KOPT-K1 (cell line): ENCODE measurements around the gene GRIN3B.
"Not testable (repeated sequence)": the region's sequence is repeated elsewhere in the genome, so short reads cannot be mapped to it uniquely, and the experiment has no call there.

Experiments used
- H3K27ac ChIP-seq: fragments of 200-600 bp; sonication (generic); 2 replicates; pipeline ENCODE4 v1.5.1; 2016; ENCODE audit warnings: antibody characterized with exemption, mild to moderate bottlenecking, low read depth, low read length; ENCODE audit not compliant: poor library complexity, severe bottlenecking
- H3K36me3 ChIP-seq: fragments of 200-600 bp; sonication (generic); 2 replicates; pipeline ENCODE4 v1.5.1; 2017; ENCODE audit warnings: antibody characterized with exemption, mild to moderate bottlenecking, low read length, moderate library complexity; ENCODE audit not compliant: insufficient read depth
- H3K9me3 ChIP-seq: fragments of 200-600 bp; sonication (generic); 2 replicates; pipeline ENCODE4 v1.5.1; 2017; ENCODE audit warnings: antibody characterized with exemption, low read length, mild to moderate bottlenecking; ENCODE audit not compliant: insufficient read depth, poor library complexity, severe bottlenecking

The GRIN3B gene, protein sequence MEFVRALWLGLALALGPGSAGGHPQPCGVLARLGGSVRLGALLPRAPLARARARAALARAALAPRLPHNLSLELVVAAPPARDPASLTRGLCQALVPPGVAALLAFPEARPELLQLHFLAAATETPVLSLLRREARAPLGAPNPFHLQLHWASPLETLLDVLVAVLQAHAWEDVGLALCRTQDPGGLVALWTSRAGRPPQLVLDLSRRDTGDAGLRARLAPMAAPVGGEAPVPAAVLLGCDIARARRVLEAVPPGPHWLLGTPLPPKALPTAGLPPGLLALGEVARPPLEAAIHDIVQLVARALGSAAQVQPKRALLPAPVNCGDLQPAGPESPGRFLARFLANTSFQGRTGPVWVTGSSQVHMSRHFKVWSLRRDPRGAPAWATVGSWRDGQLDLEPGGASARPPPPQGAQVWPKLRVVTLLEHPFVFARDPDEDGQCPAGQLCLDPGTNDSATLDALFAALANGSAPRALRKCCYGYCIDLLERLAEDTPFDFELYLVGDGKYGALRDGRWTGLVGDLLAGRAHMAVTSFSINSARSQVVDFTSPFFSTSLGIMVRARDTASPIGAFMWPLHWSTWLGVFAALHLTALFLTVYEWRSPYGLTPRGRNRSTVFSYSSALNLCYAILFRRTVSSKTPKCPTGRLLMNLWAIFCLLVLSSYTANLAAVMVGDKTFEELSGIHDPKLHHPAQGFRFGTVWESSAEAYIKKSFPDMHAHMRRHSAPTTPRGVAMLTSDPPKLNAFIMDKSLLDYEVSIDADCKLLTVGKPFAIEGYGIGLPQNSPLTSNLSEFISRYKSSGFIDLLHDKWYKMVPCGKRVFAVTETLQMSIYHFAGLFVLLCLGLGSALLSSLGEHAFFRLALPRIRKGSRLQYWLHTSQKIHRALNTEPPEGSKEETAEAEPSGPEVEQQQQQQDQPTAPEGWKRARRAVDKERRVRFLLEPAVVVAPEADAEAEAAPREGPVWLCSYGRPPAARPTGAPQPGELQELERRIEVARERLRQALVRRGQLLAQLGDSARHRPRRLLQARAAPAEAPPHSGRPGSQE

DNA sequence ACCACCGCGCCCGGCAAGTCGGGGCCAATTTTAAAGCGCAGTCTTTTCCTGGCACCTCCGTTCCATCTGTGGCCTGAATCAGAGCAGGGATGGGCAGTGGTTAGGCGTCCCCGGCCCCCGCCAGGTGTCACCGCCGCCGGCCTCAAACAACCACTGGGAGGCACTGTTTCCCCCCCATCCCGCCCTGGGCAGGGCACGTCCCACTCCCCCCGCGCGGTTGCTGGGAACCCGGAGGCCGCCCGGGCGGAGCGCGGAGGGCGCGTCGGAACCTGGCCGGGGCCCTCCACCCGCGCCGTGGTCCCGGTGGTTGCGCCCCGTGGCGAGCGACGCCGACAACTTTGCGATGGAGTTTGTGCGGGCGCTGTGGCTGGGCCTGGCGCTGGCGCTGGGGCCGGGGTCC, at the start of gene GRIN3B:
Gene GRIN3B (plus strand): TSS at position 325 of the 400 bp plus-strand sequence. CDS start 19 bp downstream, at position 344.
- H3K9me3 ChIP-seq: no peaks in the 10 kb centered on the region
- H3K27ac ChIP-seq: no peak within 1 kb of the TSS
- H3K36me3 ChIP-seq: no peaks in the 10 kb centered on the region

DNA sequence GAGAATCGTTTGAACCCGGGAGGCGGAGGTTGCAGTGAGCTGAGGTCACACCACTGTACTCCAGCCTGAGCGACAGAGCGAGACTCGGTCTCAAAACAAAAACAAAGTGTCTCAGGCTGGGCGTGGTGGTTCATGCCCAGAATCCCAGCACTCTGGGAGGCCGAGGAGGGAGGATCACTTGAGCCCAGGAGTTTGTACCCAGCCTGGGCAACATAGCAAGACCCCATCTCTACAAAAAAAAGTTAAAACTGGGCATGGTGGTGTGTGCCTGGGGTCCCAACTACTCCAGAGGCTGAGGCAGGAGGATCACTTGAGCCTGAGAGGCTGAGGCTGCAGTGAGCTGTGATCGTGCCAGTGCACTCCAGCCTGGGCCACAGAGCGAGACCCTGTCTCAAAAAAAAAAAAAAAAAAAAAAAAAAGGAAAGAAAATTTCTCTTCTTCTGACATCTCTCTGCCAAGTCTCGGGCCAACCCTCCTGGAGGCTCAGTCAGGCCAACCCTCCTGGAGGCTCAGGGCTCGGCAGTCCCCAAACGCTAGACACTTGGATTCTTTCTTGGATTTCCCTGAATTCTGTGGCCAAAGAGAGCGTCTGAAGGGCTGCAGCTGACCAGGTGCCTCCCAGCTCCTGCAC, 48.1 kb upstream of the GRIN3B start:
- peak overlapping the region; percentile 58 for H3K27ac ChIP-seq

DNA sequence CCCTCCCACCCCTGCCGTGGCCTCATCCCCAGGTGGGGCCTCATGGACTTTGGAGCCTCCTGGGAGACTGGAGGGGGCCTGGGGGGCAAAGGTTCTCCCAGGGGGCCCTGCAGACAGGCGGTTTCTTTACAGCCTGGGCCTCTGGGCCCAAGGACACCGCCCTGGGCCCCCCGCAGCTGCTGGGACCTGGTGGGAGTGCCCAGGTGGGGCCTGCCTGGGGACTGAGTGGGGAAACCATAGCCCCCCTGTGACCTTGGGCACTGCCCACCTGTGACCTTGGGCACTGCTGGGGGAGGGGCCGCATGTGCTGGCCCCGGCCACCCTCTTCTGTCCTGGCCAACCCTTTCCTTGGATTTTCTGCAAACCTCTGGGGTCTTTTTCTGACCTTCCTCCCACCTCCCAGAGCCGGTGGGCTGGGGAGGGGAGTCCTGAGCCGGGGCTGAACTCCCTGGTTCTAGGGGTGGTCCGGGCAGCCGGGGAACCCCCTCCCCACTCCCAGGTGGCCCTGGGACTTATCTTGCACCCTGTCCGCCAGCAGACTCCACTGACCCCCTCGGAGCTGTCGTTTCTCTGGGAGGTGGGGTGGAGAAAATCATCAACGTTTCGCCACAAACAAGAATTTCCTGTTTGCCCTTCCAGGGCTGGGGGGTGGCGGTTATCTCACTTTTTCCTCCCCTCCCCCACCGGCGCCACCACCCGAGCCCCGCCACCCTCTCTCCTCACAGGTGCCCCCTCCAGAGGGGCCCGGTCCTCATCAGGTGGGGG, 47.4 kb upstream of the GRIN3B start:
- Histone ChIP-seq H3K9me3 (no peaks in the 10 kb centered on the region), H3K36me3 (no peaks in the 10 kb centered on the region), H3K27ac (peak overlapping the region; percentile 58)

More for the DNA sequence above, 48.1 kb upstream of the GRIN3B start:
- H3K36me3 ChIP-seq: no peaks in the 10 kb centered on the region
- no peaks in the 10 kb centered on the region for H3K9me3 ChIP-seq

DNA sequence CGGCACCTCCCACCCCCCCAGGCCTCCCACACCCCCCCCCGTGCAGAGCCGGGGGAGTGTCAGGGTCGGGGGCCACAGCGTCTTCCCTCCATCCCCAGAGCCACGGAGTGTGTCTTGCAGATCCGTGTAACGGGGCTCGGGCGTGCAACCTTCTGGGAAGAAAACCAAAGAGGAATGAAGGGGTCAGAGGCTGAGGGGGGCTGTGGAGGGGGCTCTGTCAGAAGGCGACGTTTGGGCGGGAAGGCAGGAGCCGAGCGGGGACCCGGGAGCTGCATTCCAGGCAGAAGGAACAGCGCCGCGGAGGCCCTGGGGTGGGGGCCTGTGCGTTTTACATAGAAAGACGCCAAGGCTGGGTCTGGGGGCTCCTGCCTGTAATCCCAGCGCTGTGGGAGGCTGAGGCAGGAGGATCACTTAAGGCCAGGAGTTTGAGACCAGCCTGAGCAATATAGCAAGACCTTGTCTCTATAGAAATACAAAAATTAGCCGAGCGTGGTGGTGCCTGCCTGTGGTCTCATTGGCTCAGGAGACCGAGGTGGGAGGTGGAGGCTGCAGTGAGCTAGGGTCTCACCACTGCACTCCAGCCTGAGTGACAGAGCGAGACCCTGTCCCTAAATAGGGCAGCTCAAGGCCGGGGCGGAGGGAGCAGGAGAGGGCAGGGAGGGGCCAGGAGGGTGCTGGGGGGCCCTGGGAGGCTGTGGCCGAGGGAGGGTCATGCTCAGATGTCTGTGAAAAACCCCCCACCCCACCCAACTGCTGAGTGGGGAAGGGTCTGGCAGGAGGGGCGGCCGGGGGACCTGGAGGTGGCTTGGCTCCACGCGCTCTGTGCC, 46.6 kb upstream of the GRIN3B start:
- Histone ChIP-seq H3K27ac (peak overlapping the region; percentile 58), H3K9me3 (no peaks in the 10 kb centered on the region)

DNA sequence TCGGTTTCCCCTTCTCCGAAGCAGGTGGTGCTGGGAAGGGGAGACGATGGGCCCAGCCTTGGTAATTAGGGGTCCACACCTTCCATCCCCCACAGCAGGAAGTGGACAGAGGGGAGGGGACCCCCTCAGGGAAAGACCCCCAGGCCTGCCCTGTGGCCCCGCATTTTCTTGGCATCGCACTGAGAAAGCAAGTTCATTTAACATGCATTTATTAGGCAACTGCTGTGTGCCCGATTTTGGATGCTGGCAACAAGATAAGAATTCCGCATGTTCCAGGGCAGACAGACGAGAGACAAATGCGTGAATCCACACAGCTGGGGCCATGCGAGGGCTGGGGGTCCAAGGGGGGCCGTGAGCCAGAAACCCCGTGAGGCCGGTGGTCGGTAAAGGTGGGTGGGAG, 45.9 kb upstream of the GRIN3B start:
- Histone ChIP-seq H3K36me3 (no peaks in the 10 kb centered on the region), H3K9me3 (no peaks in the 10 kb centered on the region), H3K27ac (no peak overlapping the region)

More for the DNA sequence above, 46.6 kb upstream of the GRIN3B start:
- H3K36me3 ChIP-seq: no peaks in the 10 kb centered on the region

DNA sequence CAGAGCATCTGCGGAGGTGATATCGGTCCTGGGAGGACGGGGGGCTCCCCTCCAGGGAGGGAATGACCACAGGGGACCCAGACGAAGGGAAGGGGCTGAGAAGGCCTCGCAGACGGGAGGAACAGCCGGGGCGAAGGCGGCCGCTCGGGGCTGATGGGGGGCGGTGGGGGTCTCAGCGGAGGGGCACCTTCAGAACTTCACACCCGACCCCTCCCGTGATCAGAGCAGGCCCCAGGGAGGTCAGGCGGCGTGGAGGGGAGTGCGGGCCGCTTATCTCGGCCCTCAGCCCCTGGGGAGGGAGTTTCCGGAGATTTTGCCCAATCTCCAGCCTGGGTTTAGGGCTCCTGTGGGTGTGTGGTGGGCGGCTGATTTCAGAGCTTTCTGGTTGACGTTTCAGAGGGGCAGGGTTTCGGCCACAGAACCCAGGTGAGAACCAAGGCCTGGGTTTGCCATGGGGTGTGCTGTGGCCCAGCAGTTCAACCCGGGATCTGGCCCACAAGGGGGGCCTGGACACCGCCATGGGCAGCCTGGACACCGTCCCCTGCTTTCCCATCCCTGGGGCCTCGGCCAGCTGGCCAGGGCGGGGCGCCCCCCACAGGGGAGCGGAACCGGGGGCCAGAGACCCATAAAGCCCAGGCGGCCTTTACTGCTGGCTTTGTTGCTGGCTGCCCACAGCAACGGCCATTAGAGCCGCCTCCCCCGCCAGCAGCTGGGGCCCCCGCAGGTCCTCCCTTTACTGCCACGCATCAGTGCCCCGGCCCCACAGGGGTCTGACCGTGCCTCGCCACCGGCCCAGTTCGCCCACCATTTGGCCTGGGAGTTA, 45.3 kb upstream of the GRIN3B start:
- Histone ChIP-seq H3K36me3 (no peaks in the 10 kb centered on the region), H3K9me3 (no peaks in the 10 kb centered on the region), H3K27ac (no peak overlapping the region)

DNA sequence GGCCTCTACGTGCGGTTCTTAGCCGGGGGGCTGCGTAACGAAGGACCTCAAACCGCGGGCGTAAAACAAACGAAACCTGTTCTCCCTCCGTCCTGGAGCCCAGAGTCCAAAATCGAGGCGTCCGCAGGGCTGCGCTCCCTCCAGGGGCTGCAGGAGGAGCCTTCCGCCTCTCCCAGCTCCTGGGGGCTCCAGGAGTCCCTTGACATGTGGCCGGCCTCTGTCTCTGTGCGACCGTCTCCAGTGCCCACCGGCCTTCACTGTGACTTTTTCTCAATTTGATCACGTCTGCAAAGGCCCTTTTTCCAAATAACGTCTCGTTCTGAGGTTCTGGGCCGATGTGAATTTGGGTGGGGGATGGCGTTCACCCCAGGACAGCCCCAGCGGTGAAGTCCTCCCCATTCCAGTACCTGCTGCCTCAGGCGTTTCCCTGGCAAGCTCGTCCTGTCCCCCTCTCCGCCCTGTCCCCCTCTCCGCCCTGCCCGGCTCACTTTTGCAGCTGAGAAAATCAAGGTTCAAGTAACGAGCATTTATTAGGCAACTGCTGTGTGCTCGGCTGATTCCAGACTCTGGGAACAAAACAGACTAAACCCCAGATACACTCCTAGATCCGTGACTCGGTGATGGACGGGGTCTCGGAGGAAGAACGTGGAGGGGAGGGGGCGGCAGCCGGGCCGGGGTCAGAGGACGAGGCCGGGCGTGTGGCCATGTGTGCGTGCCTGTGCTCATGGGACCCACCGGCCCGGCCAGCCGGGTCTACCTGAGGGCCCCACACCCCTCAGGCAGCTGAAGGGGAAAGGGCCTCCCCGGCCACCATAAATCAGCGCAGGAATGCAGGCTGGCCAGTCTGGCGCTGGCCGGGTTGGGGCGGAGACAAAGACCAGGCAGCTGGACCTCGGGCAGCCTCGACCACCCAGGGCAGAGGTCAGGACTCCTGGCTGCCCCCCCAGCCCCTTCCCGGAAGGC, 44.1 kb upstream of the GRIN3B start:
- Histone ChIP-seq H3K9me3 (no peaks in the 10 kb centered on the region), H3K36me3 (no peaks in the 10 kb centered on the region), H3K27ac (no peak overlapping the region)

DNA sequence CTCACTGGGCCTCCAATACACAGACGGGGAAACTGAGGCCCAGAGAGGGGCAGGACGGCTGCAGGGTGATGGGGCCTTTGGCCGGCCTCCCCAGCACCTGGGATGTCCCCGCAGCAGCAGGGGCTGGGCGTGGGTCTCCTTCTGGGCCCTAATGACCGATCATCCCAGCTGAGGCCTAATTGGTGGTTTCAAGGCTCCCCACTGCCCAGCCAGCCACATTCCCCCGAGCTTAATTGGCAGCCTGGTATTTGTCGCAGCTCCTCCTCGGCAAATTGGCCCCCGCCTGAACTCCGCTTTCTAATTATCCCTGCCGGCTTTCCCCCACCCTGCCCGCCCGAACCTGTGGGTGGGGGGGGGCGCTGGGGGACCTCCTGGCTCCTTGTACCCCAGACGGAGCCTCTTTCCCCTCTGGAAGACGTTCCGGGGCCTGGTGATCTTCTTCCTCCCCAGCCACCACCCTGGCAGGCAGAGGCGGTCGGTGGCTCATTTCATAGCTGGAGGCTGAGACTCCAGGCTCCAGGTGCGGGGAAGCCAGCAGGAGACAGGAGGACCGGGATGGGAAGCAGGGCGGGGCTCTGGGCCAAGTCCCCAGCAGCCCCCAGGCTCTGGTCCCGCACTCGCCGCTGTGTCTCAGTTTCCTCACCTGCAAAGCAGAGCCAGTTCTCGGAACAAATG, 43.3 kb upstream of the GRIN3B start:
- H3K9me3 ChIP-seq: no peaks in the 10 kb centered on the region
- no peaks in the 10 kb centered on the region for H3K36me3 ChIP-seq
- H3K27ac ChIP-seq: no peak overlapping the region

DNA sequence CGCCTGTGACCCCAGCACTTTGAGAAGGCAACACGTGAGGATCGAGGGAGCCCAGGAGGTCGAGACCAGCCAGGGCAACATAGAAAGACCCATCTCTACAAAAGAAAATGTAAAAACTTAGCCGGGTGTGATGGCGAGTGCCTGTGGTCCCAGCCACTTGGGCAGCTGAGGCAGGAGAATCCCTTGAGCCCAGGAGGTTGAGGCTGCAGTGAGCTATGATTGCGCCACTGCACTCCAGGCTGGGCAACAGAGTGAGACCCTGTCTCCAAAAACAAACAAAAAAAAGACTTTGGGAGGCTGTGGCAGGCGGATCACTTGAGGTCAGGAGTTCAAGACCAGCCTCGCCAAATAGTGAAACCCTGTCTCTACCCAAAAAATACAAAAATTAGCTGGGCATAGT, 42.6 kb upstream of the GRIN3B start:
- H3K9me3 ChIP-seq, H3K27ac ChIP-seq, H3K36me3 ChIP-seq: not testable (repeated sequence)

DNA sequence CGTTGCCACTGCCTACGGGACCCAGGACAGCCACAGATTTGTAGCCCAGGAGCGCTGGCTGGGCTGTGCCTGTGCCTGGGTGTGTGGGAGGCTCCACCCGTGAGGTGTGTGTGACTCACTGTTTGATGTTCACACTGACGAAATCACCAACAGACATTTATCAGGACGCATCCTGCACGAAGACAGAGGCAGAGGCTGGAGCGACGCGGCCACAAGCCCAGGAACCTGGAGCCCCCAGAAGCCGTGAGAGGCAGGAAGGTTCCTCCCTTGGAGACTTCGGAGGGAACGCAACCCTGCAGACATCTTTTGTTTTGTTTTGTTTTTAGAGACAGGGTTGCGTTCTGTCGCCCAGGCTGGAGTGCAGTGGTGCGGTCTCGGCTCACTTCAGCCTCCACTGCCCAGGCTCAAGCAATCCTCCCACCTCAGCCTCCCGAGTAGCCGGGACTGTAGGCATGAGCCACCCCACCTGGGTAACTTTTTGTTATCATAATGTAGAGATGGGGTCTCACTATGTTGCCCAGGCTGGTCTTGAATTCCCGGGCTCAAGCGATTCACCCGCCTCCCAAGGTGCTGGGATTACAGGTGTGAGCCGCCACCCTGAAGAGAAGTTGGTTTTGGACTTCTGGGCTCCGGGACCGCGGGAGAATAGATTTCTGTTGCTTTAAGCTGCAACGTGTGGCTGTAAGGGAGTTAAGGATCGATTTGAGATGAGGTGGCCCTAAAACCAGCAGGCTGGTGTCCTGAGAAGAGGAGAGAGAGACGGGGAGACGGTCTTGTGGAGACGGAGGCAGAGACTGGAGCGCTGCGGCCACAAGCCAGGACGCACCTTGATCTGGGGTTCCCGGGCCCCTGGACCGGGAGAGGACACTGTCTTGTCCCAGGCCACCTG, 41.0 kb upstream of the GRIN3B start:
- Histone ChIP-seq H3K9me3 (no peaks in the 10 kb centered on the region), H3K27ac (no peak overlapping the region), H3K36me3 (no peaks in the 10 kb centered on the region)

DNA sequence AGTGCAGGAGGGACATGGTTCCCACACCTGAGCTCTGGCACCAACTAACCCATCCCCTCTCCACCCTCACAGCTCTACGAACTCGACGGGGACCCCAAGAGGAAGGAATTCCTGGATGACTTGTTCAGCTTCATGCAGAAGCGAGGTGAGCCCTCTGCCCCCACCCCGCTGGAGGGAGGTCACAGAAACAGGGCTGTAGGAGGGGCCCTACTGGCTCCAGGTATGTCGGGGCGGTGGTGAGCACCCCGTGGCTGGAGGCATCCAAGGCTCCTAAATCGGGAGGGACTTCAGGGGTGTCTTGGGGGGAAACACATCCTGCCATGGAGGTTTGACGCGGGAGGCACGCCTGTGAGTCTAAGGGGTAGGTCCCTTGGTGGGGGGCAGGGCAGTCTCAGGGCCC, 40.2 kb upstream of the GRIN3B start:
- Histone ChIP-seq H3K36me3 (peaks cover 4% of the 10 kb centered on the region; the same call in 1 of the 2 replicates), H3K27ac (no peak overlapping the region), H3K9me3 (no peaks in the 10 kb centered on the region)
